Erythroblast (primary cell): ENCODE results near the gene RAD51AP1.

Experiments used
- DNase-seq, 2 experiments: peaks; one replicate each; lab custom pipeline; 2025; lab: John Stamatoyannopoulos, UW
- GATA1 ChIP-seq: IDR thresholded peaks from 2 replicates; pipeline ENCODE4 v1.6.1; 2011; ENCODE audit warnings: low read depth, mild to moderate bottlenecking, control low read depth, low read length, moderate library complexity
- POLR2A ChIP-seq: IDR thresholded peaks from 2 replicates; pipeline ENCODE4 v1.6.1; 2011; ENCODE audit warnings: mild to moderate bottlenecking, low read length

Gene RAD51AP1

GRCh38 chr12:4589941-4590340 is 51.3 kb downstream of the RAD51AP1 start:
- TF ChIP-seq POLR2A, result no peak
- TF ChIP-seq GATA1, result no peak
- DNase-seq, result no peak

- no peak for TF ChIP-seq GATA1
- TF ChIP-seq POLR2A, result no peak
- no peak for DNase-seq
Measured at GRCh38 chr12:4591180-4591687, 52.5 kb downstream of the RAD51AP1 start.

- no peak for DNase-seq
Measured at GRCh38 chr12:4595881-4596280, 57.2 kb downstream of the RAD51AP1 start.

GRCh38 chr12:4603421-4603820 is 64.7 kb downstream of the RAD51AP1 start:
- TF ChIP-seq GATA1 (no peak), POLR2A (no peak)
- no peak for DNase-seq

More at GRCh38 chr12:4595881-4596280, 57.2 kb downstream of the RAD51AP1 start:
- no peak for TF ChIP-seq GATA1
- no peak for TF ChIP-seq POLR2A

GRCh38 chr12:4603946-4604345 is 65.3 kb downstream of the RAD51AP1 start:
- TF ChIP-seq POLR2A, result no peak
- no peak for DNase-seq

GRCh38 chr12:4604684-4605193 is 66.0 kb downstream of the RAD51AP1 start:
- DNase-seq, result peak; percentile 88 to 89
- peak; percentile 55 for TF ChIP-seq POLR2A
- TF ChIP-seq GATA1, result no peak

- no peak for TF ChIP-seq POLR2A
- TF ChIP-seq GATA1, result no peak
- DNase-seq, result peak in 1 of 2 experiments; percentile 6
Measured at GRCh38 chr12:4607056-4607455, 68.4 kb downstream of the RAD51AP1 start.

GRCh38 chr12:4609071-4609470 is 70.4 kb downstream of the RAD51AP1 start:
- TF ChIP-seq POLR2A (no peak), GATA1 (no peak)
- DNase-seq, result no peak
